GM18909 (cell line): ENCODE data around the gene HTR7.

Experiments
- ATAC-seq: cut with Tn5 transposase; IDR thresholded peaks from one replicate; pipeline ENCODE4 v1.9.1; 2021; ENCODE audit warnings: mild to moderate bottlenecking; ENCODE audit not compliant: unreplicated experiment, poor library complexity

HTR7 gene

DNA sequence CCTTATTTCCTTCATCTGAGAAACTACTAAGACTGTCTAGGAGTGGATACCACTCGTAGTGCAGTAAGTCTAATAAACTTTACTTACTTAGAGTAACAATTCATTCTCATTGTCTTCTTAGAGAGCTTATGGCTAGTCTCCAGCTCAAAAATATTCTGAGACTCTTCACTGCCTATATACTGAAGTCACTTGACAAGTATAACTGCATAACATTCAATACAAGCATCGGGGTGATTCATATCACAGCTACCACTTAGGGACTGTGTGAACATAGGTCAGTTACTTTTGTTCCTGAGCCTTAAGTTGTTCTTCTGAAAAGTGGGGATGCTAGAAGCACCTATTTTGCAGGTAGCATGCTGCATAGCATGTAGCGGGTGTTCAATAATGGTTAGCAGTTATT is 111.0 kb downstream of the HTR7 start:
- ATAC-seq, result no peak

DNA sequence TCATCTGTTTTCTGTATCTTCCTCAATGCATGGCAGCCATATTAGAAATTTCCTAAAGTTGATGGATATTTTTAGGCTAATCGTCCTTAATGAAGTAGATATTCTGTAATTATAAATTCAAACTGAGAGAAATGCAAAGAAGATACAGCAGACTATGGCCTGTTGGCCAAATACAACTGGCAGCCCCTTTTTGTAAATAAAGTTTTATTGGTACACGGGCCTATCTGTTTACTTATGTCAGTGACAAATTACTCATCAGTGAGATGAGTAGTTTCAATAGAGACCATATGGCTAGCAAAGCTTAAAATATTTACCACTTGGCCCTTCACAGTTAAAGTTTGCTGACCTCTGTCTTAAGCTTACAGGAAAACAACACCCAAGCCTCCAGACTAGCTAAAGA is 112.3 kb downstream of the HTR7 start:
- ATAC-seq, result no peak

DNA sequence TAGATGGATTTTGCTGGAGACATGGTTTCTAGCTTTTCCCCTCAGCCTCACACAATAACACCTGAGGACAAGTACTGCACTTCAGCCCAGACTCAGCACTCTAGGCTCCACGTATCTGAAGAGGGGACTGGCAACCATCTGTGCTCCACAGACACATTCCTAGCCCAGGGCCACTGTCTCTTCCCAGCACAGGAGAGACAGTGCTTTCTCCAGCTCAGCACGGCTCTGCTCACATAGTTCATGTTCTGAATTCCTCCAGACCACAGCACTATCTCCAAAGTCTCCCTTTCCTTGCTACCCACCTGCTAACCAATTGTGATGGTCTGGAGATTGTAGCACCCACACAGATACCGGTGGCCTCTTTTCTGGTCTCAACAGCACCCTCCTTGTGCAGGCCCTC is 114.5 kb downstream of the HTR7 start:
- ATAC-seq, result no peak

DNA sequence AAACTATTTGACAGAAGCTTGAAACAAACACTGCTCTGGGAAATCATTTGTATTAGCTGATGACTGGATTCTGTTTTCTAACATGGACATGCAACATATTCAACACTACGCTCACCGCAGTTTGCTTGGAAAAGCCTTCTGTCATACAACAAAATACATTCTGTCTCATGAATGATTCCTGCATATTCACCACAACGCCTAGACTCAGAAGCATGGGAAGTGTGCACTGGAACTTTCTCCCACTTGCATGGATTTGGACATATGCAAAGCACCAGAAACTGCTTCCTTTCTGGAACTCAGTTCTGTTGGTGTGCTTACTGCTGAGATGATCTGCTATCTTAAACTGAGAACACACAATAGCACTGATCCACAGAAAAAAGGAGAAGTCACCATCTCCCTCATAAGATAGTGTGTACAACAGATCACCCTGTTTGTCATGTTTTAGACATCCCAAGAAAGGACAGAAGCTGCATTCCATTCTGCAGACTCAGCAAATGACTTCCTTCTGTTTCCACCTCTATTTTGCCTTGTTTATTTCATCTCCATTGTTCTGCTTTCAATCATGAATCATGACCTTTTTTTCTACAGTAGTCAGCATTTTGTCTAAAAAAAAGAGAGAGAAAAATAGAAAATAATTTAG is 115.8 kb downstream of the HTR7 start:
- no peak for ATAC-seq

DNA sequence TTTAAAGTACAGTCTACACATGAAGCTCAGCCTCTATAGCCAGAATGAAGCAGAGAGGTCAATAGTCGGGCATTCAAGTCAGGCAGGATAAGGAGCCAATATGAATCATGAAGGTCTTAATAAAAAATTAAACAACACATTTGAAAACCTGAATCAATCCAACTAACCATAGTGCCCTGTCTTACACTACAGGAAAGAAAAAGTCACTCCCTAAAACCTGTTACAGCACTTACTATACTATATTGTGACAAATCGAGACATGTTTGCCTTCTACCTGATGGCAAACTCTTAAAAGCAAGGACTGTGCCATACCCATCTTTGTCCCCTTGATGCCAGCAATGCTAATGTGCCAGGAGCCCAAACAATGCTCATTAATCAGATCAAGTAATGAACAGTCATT is 117.6 kb downstream of the HTR7 start:
- no peak for ATAC-seq

DNA sequence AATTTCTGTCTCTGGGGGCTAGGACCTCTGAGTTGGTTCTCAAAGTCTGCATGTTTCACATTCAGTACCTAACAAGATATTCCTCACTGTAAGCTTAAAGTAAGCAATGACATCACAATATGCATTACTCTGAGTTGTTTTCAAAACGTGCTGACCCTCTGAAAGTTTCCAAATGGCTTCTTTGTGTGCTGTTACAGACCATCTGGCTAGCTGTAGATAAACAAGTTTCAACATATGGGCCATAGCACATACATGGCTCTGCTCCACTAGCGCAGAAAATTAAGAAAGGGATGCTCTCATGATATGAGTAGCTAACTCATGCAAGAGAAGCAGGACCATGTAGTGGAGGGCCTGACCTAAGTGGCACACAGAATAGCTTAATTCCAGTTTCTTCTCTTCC is 119.0 kb downstream of the HTR7 start:
- ATAC-seq, result no peak

DNA sequence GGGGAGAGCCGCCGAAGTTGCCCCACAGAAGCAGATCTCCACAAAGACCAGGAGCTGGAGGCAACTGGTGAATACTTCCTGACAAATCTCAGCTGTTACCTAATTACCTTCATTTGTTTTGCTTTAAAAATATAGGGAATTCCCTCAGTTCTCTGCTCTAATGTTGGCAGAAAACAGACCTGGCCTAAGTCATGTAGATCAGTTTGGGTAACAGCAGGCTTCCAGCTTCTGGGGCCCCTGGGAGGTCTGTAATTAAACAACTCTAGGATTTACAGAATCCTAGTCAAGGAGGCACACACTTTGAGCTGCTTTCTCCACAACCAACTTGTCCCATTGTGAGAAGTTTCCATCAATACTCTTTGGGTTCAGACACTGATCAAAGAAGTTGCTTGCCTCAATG is 123.4 kb downstream of the HTR7 start:
- ATAC-seq, result no peak

DNA sequence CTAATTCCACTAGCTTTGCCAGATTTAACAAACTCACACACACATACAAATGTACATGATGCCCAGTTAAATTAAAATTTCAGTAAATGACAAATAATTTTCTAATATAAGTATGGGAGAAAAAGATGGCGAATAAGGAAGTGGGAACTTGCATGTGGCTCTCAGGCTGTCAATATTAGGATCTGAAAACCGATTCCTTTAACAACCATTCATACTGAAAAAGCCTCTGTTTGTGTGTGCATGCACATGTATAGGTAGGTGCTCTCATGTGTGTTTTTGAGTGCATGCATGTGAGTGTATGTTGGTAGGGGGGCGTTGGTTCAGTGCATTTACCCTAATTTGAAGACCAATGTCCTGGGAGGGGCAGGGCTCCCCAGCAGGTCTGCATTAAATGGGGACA is 125.3 kb downstream of the HTR7 start:
- ATAC-seq, result no peak

DNA sequence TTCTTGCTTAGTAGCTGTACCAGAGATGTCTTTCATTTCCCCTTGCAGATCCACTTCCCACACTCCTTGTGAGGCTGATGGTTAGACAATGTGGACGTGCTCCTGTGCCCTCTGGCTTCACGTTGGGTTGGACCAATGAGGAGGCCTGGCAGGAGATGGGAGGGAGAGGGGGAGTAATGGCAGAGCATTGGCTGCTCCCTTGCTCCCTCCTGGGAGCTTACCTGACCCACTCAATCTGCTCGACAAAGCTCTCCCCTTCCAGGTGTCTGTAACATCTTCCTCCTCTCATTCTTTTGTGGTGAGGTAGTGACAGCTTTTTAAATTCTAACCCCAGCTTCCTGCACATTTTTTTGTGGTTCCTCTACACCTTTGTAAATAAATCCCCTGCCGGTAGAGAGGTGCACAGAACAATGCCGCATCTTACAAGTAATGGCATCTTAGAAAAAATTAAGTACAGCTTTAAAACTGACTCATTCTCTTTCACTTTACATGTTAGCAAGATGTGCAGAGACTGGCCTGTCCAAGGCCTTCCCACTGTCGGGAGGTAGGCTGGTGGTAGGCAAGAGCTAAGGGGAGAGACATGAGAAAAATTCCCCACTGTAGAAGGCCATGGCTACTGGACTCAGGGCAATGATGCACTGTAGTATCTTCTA is 134.3 kb downstream of the HTR7 start:
- ATAC-seq, result no peak

DNA sequence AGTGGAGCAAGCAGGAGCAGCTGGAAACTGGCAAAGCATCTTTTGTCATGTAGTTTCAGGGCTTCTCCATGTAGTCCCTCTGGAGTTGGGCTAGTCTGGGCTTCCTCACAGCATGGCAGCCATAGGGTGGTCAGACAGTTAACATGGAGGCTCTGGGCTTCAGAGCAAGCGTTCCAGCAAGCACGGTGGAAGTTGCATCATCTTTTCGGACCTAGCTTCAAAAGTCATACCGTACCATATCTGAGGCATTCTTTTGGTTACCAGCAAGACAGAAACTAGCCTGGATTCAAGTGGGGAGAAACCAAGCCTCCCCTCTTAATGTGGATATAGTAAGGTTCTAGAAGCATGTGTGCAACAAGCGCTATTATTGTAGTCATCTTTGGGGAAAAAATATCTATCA is 135.0 kb downstream of the HTR7 start:
- no peak for ATAC-seq

DNA sequence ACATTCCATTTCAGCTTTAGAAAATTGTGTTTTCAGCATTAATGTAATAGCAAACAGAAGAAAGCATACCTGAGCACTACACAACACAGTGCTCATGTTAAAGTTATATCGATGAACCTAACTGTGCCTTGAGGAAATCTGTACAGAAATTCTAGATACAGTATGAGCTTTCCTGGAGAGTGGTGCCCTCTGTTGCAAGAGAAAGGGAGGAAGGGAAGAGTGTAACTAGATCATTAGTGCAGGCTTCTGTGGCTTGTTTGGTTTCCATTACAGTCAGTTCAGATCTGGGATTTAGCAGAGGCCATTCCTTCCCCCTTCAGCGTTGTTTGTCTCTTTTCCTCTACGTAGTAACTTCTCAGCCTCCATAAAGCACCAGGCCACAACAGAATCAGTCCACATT is 139.7 kb downstream of the HTR7 start:
- no peak for ATAC-seq

DNA sequence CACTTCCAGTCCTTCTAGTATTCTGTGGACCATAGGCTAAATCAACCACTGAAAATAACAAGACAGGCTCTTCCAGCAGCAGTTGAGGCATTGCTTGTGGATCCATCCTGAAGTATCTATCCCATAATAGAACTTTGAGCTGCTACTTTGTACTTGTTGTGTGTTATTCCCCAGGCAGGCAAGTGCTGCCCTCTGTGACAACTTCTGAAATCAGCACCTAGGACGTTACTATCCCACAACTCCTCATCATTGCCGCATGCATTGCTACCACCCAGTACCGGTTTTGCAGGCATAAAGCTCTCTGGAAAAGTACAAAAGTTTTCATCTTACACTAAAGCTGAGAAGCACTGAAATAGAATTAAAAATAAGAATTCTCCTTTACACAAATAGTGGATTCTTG is 145.3 kb downstream of the HTR7 start:
- ATAC-seq, result no peak

DNA sequence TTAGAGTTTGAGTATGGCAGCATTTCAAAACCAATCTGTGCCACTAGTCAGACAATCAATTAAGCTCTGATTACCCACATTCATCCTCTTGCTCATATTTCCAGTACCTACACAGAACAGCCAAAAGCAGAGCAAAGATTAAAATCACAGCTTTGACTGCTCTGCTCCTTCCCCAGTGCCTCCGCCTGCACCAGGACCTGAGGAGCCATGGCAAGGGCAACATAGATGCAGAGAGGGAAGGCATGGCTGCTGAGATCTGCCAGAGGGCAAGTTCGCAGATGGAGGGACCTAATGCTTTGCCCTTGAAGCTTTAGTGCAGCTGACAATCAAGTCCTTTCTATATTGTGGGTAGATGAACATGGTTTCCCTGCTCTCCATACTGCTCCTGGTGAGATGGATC is 148.1 kb downstream of the HTR7 start:
- ATAC-seq, result no peak

DNA sequence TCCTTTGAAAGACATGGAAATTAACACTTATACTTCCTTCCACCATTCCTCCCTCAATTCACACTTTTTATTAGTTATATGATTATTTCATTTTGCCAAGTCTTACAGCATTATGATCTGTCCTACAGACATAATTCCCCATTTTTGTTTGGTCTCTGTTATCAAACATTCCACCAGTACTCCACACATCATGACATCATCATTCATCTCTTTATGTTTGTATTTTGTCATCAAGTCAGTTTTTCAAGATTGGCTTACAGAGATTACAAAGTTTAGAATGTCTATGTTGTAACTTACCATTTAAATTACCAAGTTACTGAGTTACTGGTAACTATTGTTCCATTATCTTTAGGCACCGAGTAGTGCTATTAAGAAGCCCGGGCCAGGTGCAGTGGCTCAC is 150.2 kb downstream of the HTR7 start:
- ATAC-seq, result no peak

DNA sequence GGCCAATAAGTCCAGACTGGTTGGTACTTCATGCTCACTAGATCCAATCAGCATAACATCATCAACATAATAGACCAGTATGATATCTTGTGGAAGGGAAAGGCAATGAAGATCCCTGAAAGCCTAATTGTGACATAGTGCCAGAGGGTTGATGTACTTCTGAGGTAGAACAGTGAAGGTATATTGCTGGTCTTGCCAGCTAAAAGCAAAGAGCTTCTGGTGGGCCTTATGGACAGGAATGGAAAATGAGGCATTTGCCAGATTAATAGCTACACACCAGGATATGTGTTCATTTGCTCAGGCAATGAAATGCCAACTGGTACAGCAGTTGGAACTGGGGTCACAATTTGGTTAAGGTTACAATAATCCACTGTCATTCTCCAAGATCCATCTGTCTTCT is 156.4 kb downstream of the HTR7 start:
- ATAC-seq, result no peak

DNA sequence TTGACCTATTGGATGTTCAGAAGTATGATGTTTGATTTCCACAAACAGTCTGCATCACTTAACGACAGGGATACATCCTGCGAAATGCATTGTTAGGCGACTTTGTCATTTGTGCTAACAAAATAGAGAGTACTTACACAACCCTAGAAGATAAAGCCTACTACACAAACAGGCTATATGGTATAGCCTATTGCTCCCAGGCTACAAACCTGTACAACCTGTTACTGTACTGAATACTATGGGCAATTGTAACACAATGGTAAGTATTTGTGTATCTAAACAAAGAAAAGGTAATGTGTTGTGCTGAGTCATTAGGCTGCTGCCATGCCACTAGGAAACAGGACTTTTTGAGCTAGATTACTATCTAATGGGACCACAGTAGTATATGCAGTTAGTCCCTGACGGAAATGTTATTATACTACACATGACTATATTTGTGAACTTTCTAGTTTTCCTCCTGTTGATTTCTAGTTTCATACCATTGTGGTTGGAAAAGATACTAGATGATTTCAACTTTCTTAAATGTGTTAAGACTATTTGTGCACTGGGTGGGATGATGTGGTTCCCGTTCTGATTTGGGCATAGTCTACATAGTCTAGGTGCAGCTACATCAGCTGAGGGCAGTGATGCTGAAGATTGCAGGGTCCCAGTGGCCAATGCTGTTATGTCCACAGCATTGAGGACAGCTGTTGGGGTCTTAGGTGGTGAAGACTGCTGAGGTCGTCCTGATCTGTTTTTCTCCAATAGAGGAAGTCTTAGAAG is 161.7 kb downstream of the HTR7 start:
- no peak for ATAC-seq
